ENCODE data around the gene KLHL21.
"Not testable (repeated sequence)": the region's sequence is repeated elsewhere in the genome, so short reads cannot be mapped to it uniquely, and the experiment has no call there.

KLHL21 gene

GRCh38 chr1:6624710-6625583, 22.3 kb upstream of the KLHL21 start, which contains the start of gene THAP3:
TSS of gene THAP3 (plus strand) at chr1:6624868. CDS start at chr1:6625219, 351 bp downstream.
- peak; percentile 68 to 94 for DNase-seq

GRCh38 chr1:6623269-6623965, 20.7 kb upstream of the KLHL21 start:
- no peak for DNase-seq

GRCh38 chr1:6622396-6623152, 19.9 kb upstream of the KLHL21 start:
- DNase-seq: no peak

GRCh38 chr1:6621429-6622391, 19.0 kb upstream of the KLHL21 start:
- DNase-seq: no peak

- DNase-seq: no peak
Measured at GRCh38 chr1:6619045-6619444, 16.4 kb upstream of the KLHL21 start.

- DNase-seq: no peak
Measured at GRCh38 chr1:6614929-6615785, 12.5 kb upstream of the KLHL21 start.

- DNase-seq: peak in 1 of 2 experiments; percentile 59
Measured at GRCh38 chr1:6614019-6614928, 11.6 kb upstream of the KLHL21 start.

GRCh38 chr1:6613361-6614018, 10.8 kb upstream of the KLHL21 start, which contains the start of gene PHF13:
TSS of gene PHF13 (plus strand) at chr1:6613731. CDS start at chr1:6614067, 336 bp downstream.
- DNase-seq: peak; percentile 97 to 99

GRCh38 chr1:6612641-6613360, 10.1 kb upstream of the KLHL21 start:
- DNase-seq: peak; percentile 45 to 90

GRCh38 chr1:6603915-6604558, 1.4 kb upstream of the KLHL21 start:
- peak in 1 of 2 experiments; percentile 60 for DNase-seq

GRCh38 chr1:6603238-6603914, 707 bp upstream of the KLHL21 start:
- peak; percentile 81 to 91 for DNase-seq

- peak in 1 of 2 experiments; percentile 65 for DNase-seq
Measured at GRCh38 chr1:6601923-6602668, 573 bp downstream of the KLHL21 start.

- DNase-seq: peak in 1 of 2 experiments; percentile 62
Measured at GRCh38 chr1:6601049-6601922, 1.4 kb downstream of the KLHL21 start.

- peak in 1 of 2 experiments; percentile 52 for DNase-seq
Measured at GRCh38 chr1:6600410-6601048, 2.1 kb downstream of the KLHL21 start.

GRCh38 chr1:6599991-6600390, 2.7 kb downstream of the KLHL21 start:
- not testable (repeated sequence) for DNase-seq
